OCI-LY7 (cell line): Measurements from ENCODE around the gene IQSEC1.

ENCODE experiments used
- CTCF ChIP-seq: fragments of 200-600 bp; sonication (generic); conservative IDR thresholded peaks from 2 replicates; pipeline ENCODE4 v1.5.1; 2014; ENCODE audit warnings: mild to moderate bottlenecking, antibody characterized with exemption, low read length, moderate library complexity, mixed read lengths
- EZH2phosphoT487 ChIP-seq: fragments of 200-600 bp; sonication (generic); IDR thresholded peaks from 2 replicates; pipeline ENCODE4 v1.6.1; 2018; ENCODE audit warnings: low read depth, borderline replicate concordance, mild to moderate bottlenecking, mixed run types, antibody characterized with exemption, low read length, moderate library complexity, mixed read lengths

- TF ChIP-seq CTCF, result no peak
- no peak for TF ChIP-seq EZH2phosphoT487
Measured at GRCh38 chr3:13111173-13111872, 38.1 kb upstream of the IQSEC1 start.
